CD4-positive, alpha-beta T cell (primary cell): Measurements from ENCODE around the gene REV3L. TPM values are rescaled to one million over a fixed set of nuclear protein-coding genes. Genes with fewer than 3 reads are reported as not detected.

Experiments used
- ATAC-seq: fragments of 200-7000 bp; cut with Tn5 transposase; one replicate; pipeline ENCODE4 v1.10.0; 2022; ENCODE audit warnings: mild to moderate bottlenecking; ENCODE audit not compliant: poor library complexity
- CTCF ChIA-PET: fragments of 350-600 bp; sonication (Branson Sonifier 250); formaldehyde crosslinking; loops from one replicate; lab custom pipeline; 2021; ENCODE audit warnings: antibody characterized with exemption, inconsistent platforms; lab: Charles Lee
- POLR2A ChIA-PET: fragments of 350-600 bp; sonication (Branson Sonifier 250); formaldehyde crosslinking; loops from one replicate; lab custom pipeline; 2021; ENCODE audit warnings: antibody characterized with exemption, inconsistent platforms; lab: Charles Lee
- DNase-seq, 14 experiments: peaks; one replicate each; pipeline ENCODE4 v3.0.0-alpha.2; 2013 to 2020; ENCODE audit warnings: mixed read lengths in 2 of 14
- H3K27ac ChIP-seq, 2 donors: one replicate each; pipeline versions ENCODE4 v1.5.1 to v1.7.0; 2013; ENCODE audit warnings: low read length in 2 of 2, low read depth in 1 of 2, mild to moderate bottlenecking in 1 of 2
- H3K27me3 ChIP-seq, 2 experiments: 1 replicate in 1 of 2; 2 replicates in 1 of 2; pipeline versions ENCODE4 v1.6.1 to v1.7.0; 2013; ENCODE audit warnings: low read length in 2 of 2, control low read depth in 1 of 2, mild to moderate bottlenecking in 1 of 2, moderate library complexity in 1 of 2; ENCODE audit not compliant: insufficient read depth in 2 of 2, control insufficient read depth in 1 of 2
- H3K36me3 ChIP-seq: one replicate; pipeline ENCODE4 v1.6.1; 2013; ENCODE audit warnings: low read length, control low read depth; ENCODE audit not compliant: insufficient read depth
- H3K4me1 ChIP-seq: one replicate; pipeline ENCODE4 v1.6.1; 2013; ENCODE audit warnings: low read length, control low read depth; ENCODE audit not compliant: insufficient read depth
- H3K4me3 ChIP-seq: one replicate; pipeline ENCODE4 v1.5.1; 2013; ENCODE audit warnings: mild to moderate bottlenecking, low read length, moderate library complexity
- H3K9me3 ChIP-seq, 2 experiments: 1 replicate in 1 of 2; 2 replicates in 1 of 2; pipeline versions ENCODE4 v1.6.1 to v1.7.0; 2013; ENCODE audit warnings: low read length in 2 of 2, mild to moderate bottlenecking in 2 of 2, control low read depth in 1 of 2, moderate library complexity in 1 of 2; ENCODE audit not compliant: control insufficient read depth in 1 of 2, insufficient read depth in 1 of 2
- H3K27ac Mint-ChIP-seq: one replicate; pipeline ENCODE4 v1.8.0; 2020; ENCODE audit warnings: mixed read lengths
- H3K27me3 Mint-ChIP-seq: one replicate; pipeline ENCODE4 v1.8.0; 2021; ENCODE audit warnings: mixed read lengths
- H3K36me3 Mint-ChIP-seq: one replicate; pipeline ENCODE4 v1.8.0; 2021; ENCODE audit warnings: low read depth, mixed read lengths
- H3K4me1 Mint-ChIP-seq: one replicate; pipeline ENCODE4 v1.8.0; 2021; ENCODE audit warnings: low read depth, mixed read lengths
- H3K4me3 Mint-ChIP-seq: one replicate; pipeline ENCODE4 v1.8.0; 2020; ENCODE audit warnings: mild to moderate bottlenecking, mixed read lengths
- H3K9me3 Mint-ChIP-seq: one replicate; pipeline ENCODE4 v1.8.0; 2020; ENCODE audit warnings: mixed read lengths
- CTCF ChIP-seq: fragments of 200-600 bp; IDR thresholded peaks from one replicate; pipeline ENCODE4 v1.8.0; 2022; ENCODE audit warnings: antibody characterized with exemption, mild to moderate bottlenecking
- intact Hi-C, 2 experiments: fragments of 100-400 bp; cut with DNase I in 1 of 2; cut with micrococcal nuclease in 1 of 2; formaldehyde crosslinking; loops; one replicate each; pipeline versions ENCODE4 v1.15.1 to v1.9.0; 2023 to 2025; cut with DNase I, micrococcal nuclease
- total RNA-seq, 174 experiments: library from RNA in 2 of 174; stranded (reverse) in 2 of 174; gene quantifications; one replicate each; pipeline ENCODE4 v1.2.3 and lab custom pipeline; 2021 to 2026

REV3L gene
- total RNA-seq, 2 experiments from 2014 or later: 17.0 to 20.6 TPM

GRCh38 chr6:111254004-111254778 lies 228.8 kb downstream of the REV3L start:
- ChIA-PET CTCF (no interaction called here), POLR2A (no interaction called here)
- Mint-ChIP-seq H3K9me3 (no peaks in the 10 kb centered on the region), H3K36me3 (peaks cover 3% of the 10 kb centered on the region), H3K4me3 (no peak overlapping the region), H3K27me3 (no peaks in the 10 kb centered on the region), H3K4me1 (peaks cover 10% of the 10 kb centered on the region), H3K27ac (no peak overlapping the region)
- intact Hi-C loops: loop anchor here in 1 of 2 experiments (10.0 kb wide), 2 partner anchors 351 to 391 kb away; partner anchors contain the start of gene TRAF3IP2
- DNase-seq (no peak), ATAC-seq (no peak)
- no peak for TF ChIP-seq CTCF
- H3K27me3 ChIP-seq: no peaks in the 10 kb centered on the region
- H3K4me3 ChIP-seq: no peak overlapping the region
- H3K27ac ChIP-seq: no peak overlapping the region
- H3K9me3 ChIP-seq: no peaks in the 10 kb centered on the region
- H3K36me3 ChIP-seq: no peaks in the 10 kb centered on the region
- peaks cover 5% of the 10 kb centered on the region for H3K4me1 ChIP-seq

- no peaks in the 10 kb centered on the region for H3K9me3 Mint-ChIP-seq
- no peak overlapping the region for H3K4me3 Mint-ChIP-seq
- H3K27me3 ChIP-seq: no peaks in the 10 kb centered on the region
- no peak for TF ChIP-seq CTCF
- no peaks in the 10 kb centered on the region for H3K27me3 Mint-ChIP-seq
- CTCF ChIA-PET: interaction anchor here (0.6 kb wide), 1 partner anchor 142 kb away, joined by 3 read pairs; no protein-coding TSS in a partner anchor
- no peaks in the 10 kb centered on the region for H3K36me3 Mint-ChIP-seq
- ATAC-seq: no peak
- DNase-seq: no peak
- no peak overlapping the region for H3K4me3 ChIP-seq
- intact Hi-C loops: loop anchor here in 1 of 2 experiments (10.0 kb wide), 2 partner anchors 352 to 392 kb away; partner anchors contain the start of gene TRAF3IP2
- H3K36me3 ChIP-seq: no peaks in the 10 kb centered on the region
- no peaks in the 10 kb centered on the region for H3K4me1 ChIP-seq
- no peaks in the 10 kb centered on the region for H3K4me1 Mint-ChIP-seq
- no peak overlapping the region for H3K27ac ChIP-seq
- no peaks in the 10 kb centered on the region for H3K9me3 ChIP-seq
- no peak overlapping the region for H3K27ac Mint-ChIP-seq
- POLR2A ChIA-PET: no interaction called here
These were observed 230.3 kb downstream of the REV3L start for GRCh38 chr6:111252726-111253125.

- Mint-ChIP-seq H3K36me3 (no peaks in the 10 kb centered on the region), H3K27me3 (no peaks in the 10 kb centered on the region), H3K4me3 (no peak overlapping the region), H3K4me1 (no peaks in the 10 kb centered on the region), H3K27ac (no peak overlapping the region), H3K9me3 (no peaks in the 10 kb centered on the region)
- Histone ChIP-seq H3K4me1 (no peaks in the 10 kb centered on the region), H3K36me3 (no peaks in the 10 kb centered on the region), H3K27ac (no peak overlapping the region), H3K9me3 (no peaks in the 10 kb centered on the region), H3K27me3 (no peaks in the 10 kb centered on the region), H3K4me3 (no peak overlapping the region)
- no peak for TF ChIP-seq CTCF
- CTCF ChIA-PET: interaction anchor here (0.6 to 1.3 kb wide), 2 partner anchors 8 to 79 kb away, joined by 3 to 4 read pairs; a partner anchor contains a TSS
- ATAC-seq: no peak
- intact Hi-C loops: loop anchor here in 1 of 2 experiments (10.0 kb wide), 2 partner anchors 354 to 394 kb away; partner anchors contain the start of gene TRAF3IP2
- POLR2A ChIA-PET: interaction anchor here (1.3 kb wide), 1 partner anchor 8 kb away, joined by 5 read pairs; a partner anchor contains a TSS
- no peak for DNase-seq
These were observed 232.1 kb downstream of the REV3L start for GRCh38 chr6:111250791-111251354.

Other genes starting within 250 kb of the REV3L start
- gene TRAF3IP2, start 122.7 kb upstream of the REV3L start, total RNA-seq: 10 to 100 TPM; 23.6 to 24.8 TPM